IPS DF 19.7 (cell line): ENCODE measurements around the gene ABR.
"Not testable (repeated sequence)": the region's sequence is repeated elsewhere in the genome, so short reads cannot be mapped to it uniquely, and the experiment has no call there.

Experiments used
- DNase-seq: peaks from one replicate; pipeline ENCODE4 v3.0.0-alpha.2; 2013; ENCODE audit warnings: low read depth, low spot score

ABR gene

GRCh38 chr17:983921-984320, 195.9 kb downstream of the ABR start:
- no peak for DNase-seq

- no peak for DNase-seq
Observed at GRCh38 chr17:981292-981658, 198.5 kb downstream of the ABR start.

GRCh38 chr17:980406-981291, 199.1 kb downstream of the ABR start:
- no peak for DNase-seq

GRCh38 chr17:979539-980405, 200.0 kb downstream of the ABR start, which contains the start of gene NXN:
Gene NXN, minus strand, starts transcription at chr17:979776.
- DNase-seq: no peak

GRCh38 chr17:979212-979538, 200.6 kb downstream of the ABR start:
- no peak for DNase-seq

GRCh38 chr17:978103-979093, 201.4 kb downstream of the ABR start:
- no peak for DNase-seq

GRCh38 chr17:977166-977565, 202.6 kb downstream of the ABR start:
- no peak for DNase-seq

- no peak for DNase-seq
Observed at GRCh38 chr17:976312-976711, 203.5 kb downstream of the ABR start.

GRCh38 chr17:975371-975915, 204.3 kb downstream of the ABR start:
- no peak for DNase-seq

GRCh38 chr17:974778-975177, 205.0 kb downstream of the ABR start:
- not testable (repeated sequence) for DNase-seq

- no peak for DNase-seq
Observed at GRCh38 chr17:973053-973452, 206.7 kb downstream of the ABR start.

GRCh38 chr17:971861-972260, 207.9 kb downstream of the ABR start:
- not testable (repeated sequence) for DNase-seq

- DNase-seq: no peak
Observed at GRCh38 chr17:970364-970763, 209.4 kb downstream of the ABR start.

GRCh38 chr17:969811-970355, 209.9 kb downstream of the ABR start:
- no peak for DNase-seq

GRCh38 chr17:968812-969730, 210.7 kb downstream of the ABR start:
- DNase-seq: no peak

- DNase-seq: no peak
Observed at GRCh38 chr17:967122-967521, 212.7 kb downstream of the ABR start.

GRCh38 chr17:965311-965989, 214.3 kb downstream of the ABR start:
- no peak for DNase-seq

GRCh38 chr17:964876-965275, 214.9 kb downstream of the ABR start:
- DNase-seq: no peak

- DNase-seq: no peak
Observed at GRCh38 chr17:962670-963069, 217.1 kb downstream of the ABR start.
